GM18873 (cell line): Measurements from ENCODE around the gene ARHGEF33.

Experiments
- ATAC-seq: cut with Tn5 transposase; IDR thresholded peaks from one replicate; pipeline ENCODE4 v1.9.1; 2021; ENCODE audit warnings: mild to moderate bottlenecking, moderate library complexity, moderate number of reproducible peaks; ENCODE audit not compliant: unreplicated experiment, low FRiP score

The ARHGEF33 gene

DNA sequence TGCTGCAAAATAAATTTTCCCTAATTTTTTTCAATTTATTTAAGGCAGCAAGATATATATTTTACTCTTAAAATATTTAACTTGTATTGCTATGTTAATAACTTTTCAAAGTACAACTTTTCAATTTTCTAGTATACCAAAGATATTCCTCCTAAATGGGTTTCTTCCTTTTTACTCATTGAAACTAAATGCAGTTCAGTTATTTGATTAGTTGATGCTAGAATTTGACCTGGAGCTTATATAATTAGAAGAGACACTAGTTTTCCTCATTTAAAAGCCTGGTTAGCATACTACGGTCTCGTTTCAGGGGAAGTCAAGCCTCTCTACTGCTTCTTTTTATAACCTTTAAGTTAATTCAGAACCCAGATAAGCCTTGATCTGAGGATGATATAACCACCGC is at the start of gene ARHGEF33:
Gene ARHGEF33, plus strand, starts transcription at position 301 of the 400 bp plus-strand sequence. CDS start 29,573 bp downstream, outside the sequence.
- ATAC-seq = no peak

DNA sequence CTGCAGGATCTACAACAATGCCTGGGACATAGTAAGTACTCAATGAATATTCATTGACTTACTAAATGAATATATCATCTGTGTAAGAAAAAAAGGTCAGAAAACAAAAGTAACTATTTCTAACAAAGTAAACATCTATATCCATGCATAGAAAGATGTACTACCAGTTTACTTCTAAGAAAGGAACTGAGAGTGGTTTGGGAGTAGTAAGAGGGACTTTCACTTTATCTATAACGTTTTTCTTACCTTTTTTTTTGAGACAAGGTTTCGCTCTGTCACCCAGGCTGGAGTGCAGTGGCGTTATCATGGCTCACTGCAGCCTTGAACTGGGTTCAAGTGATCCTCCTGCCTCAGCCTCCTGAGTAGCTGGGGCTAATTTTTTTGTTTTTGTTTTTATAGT is 39.6 kb upstream of the ARHGEF33 start:
- ATAC-seq = peak; percentile 81

DNA sequence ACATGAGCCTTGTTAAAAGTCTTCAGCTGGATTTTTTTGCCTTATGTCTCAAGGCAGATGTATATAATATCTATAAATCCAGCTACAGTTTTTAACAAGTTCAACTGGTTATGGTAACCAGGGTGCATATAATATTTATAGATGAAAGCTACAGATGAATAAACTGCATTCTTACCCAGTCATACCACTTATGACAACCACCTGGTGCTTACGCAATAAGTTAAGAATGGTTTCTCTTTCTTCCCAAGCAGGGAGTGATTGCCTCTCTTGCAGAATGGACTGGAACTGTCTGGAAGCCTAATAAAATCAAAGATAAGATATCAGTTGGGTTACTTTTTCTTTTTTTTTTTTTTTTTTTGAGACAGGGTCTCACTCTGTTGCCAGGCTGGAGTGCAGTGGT is 33.5 kb upstream of the ARHGEF33 start:
- no peak for ATAC-seq

DNA sequence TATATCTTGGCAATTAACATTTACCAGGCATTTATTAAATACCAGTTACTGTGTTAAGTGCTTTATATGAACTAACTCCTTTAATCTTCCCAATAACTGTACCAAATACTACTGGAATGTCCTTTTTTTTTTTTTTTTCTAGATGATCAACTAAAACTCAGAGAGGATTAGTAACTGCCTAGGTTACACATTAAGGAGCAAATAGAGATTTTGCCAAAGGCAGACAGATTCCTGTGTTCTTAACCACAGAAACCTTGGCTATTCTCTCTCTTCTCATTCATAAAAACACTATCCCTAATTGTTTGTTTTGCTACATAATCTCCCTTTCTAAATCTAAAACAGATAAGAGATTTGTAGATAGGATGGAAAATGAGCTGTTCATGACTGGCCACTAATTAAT is 27.2 kb upstream of the ARHGEF33 start:
- no peak for ATAC-seq

DNA sequence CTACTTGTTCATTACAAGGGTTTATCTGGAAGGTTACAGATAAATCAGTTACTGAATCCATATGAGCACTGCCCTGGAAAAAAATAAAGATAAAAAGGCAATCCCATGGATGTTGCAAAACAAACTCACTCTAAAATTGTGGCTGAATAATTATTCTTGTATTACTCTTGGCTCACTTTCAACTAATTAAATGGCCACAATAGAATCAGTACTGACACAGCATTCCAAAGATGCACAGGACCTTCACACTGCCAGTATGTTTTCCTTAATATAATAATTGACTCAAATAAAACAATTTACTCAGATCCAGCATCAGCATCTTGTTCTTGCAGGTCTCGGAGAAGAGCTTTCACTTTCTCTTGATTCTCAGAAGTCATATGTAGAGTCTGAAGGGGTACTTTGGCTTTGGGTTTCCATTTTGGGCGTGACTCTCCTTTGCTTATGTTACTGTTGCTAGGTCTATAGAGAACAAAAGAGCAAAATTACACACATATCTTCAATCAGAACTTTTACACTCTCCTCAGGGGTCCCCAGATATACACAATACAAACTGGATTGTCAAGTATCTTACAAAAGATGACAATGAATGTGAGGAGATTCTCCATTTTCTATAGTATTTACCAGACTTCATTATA is 26.5 kb upstream of the ARHGEF33 start:
- no peak for ATAC-seq

DNA sequence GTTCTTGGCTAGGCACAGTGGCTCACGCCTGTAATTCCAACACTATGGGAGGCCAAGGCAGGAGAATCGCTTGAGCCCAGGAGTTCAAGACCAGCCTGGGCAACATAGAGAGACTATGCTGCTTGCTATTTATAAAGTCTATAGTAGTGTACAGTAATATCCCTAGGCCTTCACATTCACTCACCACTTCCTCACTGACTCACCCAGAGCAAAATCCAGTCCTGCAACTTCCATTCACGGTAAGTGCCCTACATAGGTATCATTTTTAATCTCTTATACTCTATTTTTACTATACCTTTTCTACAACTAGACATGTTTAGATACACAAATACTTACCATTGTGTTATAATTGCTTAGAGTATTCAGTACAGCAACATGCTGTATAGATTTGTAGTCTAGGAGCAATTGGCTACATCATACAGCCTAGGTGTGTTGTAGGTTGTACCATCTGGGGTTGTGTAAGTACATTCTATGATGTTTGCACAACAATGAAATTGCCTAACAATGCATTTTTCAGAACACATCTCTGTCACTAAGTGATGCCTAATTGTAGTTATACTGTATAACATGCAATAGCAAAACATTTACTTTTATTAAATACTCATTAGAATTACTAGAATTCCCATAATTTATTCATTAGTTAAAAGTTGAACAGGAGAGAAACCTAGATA is 22.8 kb upstream of the ARHGEF33 start:
- no peak for ATAC-seq

DNA sequence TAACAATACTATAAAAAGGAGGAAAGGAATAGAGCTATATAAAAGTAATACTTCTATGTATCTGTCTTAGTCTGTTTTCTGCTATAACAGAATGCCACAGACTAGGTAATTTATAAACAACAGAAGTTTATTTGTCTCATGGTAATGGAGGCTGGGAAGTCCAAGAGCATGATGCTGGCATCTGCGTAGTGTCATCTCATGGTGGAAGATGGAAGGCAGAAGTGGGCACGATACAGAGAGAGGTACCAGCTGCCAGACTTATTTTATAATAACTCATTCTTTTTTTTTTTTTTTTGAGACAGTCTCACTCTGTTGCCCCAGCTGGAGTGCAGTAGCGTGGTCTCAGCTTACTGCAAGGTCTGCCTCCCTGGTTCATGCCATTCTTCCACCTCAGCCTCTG is 18.2 kb upstream of the ARHGEF33 start:
- no peak for ATAC-seq

DNA sequence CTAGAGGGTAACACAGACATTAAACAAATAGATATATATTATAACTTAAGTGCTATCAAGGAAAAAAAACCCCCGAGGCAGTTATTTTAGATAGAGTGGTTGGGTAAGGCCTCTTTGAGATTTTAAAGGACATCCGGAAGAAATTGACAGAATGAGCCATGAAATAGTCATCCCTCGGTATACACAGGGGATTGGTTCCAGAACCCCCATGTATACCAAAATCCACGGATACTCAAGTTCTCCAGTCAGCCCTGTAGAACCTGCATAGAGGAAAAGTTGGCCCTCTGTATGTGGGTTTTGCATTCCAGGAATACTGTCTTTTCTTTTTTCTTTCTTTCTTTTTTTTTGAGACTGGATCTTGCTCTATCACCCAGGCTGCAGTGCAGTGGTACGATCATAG is 15.9 kb upstream of the ARHGEF33 start:
- ATAC-seq = no peak

DNA sequence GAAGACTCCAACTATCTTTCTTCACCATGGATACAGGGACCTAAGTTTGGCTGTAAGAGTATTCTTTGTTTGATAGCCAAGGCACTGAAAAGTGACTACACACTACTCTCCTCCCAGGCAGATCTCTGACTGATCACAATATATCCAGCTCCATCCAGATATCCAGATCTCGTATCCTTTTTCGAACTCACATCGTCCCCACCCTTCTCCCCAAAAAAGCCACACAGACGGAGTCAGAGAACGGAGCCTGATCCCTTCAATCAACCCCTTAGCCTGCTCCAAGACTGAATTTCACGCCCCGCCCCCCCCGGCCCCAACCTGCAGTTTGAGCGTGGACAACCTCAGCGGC is 14.5 kb upstream of the ARHGEF33 start:
- ATAC-seq = no peak

DNA sequence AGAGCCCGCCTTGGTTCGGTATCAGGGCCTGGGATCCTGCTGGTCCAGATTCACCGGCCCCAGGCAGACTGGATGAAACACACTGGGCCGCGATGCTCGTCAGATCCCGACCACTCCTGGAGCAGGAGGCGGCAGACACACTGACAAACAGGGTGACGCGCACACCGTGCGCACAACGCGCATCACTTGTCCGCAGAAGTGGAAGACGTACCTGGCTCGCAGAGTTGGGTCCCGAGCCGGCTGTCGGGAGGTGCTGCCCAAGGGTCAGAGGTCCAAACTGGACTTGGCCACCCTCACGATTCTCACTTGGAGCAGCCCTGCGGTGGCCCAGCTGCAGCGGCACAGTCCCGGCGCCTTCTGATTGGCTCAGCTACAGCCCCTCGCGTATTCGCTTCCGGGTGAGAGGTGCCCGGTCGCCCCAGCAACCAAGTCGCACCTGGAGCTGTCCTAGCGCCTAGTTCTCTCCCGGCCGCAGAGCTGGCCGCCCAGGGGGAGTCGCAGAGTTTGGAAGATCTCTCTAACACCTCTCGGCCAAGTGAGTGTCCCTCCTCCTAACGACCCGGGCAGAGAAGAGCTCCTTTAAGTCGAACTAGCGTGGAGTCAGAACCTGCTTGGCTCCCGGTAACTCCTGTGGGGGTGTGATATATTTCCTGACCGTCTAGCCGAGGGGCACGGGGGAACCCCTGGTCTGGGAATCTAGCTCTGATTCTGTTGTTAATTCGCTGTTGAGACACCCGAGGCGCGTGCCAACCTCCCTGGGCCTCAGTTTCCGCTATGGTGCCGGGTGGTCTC is 13.9 kb upstream of the ARHGEF33 start, which contains the start of the genes DHX57 and MORN2:
Gene DHX57, minus strand, starts transcription at position 359 of the 792 bp plus-strand sequence. CDS start 7,529 bp downstream, outside the sequence.
Gene MORN2, plus strand, starts transcription at position 401 of the 792 bp plus-strand sequence.
- peak; percentile 100 for ATAC-seq

DNA sequence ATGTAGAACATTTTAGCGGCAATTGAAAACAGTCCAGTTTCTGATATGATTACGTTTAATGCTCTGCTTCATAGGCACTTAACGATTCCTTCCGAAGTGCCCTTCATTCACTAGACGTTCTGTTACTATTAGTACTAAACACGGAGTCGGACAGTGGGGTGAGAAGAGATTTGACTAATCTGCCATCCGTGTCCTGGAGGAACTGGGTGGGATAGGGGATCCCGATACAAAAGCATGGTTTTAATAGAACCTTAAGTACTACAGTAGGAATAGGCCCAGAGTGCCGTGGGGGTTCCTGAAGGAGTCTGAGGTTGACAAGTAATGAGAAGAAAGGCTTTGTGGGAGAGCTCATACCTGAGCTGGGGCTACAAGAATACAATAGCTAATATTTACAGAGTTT is 13.3 kb upstream of the ARHGEF33 start:
- no peak for ATAC-seq

DNA sequence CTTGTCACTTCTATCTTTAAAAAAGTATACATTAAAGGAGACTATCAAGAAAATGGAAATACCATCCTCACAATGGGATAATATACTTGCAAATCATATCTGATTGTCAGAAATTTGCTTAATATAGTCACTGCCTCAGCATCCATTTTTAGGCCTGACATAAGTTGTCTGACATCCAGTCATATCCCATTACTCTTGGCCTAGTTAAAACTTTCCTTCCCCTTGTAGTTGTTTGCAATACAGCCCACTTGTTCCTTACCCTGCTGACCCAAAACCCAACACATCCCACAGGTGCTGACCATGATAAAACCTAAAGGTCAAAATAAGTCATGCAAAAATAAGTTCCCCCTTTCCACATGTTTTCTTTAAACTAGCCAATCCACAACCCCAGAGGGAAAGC is 3.6 kb upstream of the ARHGEF33 start:
- no peak for ATAC-seq

DNA sequence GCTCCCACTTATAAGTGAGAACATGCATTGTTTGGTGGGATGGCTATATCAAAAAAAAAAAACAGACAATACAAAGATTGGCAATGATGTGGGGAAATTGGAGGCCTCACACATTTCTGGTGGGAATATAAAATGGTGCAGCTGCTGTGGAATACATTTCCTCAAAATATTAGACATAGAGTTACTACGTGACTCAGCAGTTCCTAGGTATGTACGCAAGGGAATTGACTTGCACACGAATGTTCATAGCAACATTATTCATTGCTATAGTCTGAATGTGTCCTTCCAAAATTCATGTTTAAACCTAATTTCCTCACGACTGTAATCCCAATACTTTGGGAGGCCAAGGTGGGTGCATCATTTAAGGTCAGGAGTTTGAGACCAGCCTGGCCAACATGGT is 2.3 kb upstream of the ARHGEF33 start:
- ATAC-seq = no peak

DNA sequence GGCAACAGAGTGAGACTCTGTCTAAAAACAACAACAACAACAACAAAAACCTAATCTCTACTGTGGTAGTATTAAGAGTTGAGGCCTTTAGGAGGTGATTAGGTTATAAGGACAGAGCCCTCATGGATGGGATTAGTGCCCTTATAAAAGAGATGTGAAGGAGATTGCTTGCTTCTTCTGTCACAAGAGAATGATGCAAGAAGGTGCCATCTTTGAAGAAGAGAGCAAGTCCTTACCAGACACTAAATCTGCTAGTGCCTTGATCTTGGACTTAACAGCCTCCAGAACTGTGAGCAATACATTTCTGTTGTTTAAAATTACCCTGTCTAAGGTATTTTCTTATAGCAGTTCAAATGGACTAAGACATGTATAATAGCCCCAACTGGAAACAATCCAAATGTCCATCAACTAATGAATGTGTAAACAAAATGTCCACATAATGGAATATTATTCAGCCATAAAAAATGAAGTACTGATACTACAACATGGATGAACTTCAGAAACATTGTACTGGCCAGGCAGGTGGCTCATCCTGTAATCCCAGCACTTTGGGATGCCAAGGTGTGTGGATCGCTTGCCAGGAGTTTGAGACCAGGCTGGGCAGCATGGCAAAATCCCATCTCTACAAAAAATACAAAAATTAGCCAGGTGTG is 1.6 kb upstream of the ARHGEF33 start:
- no peak for ATAC-seq

DNA sequence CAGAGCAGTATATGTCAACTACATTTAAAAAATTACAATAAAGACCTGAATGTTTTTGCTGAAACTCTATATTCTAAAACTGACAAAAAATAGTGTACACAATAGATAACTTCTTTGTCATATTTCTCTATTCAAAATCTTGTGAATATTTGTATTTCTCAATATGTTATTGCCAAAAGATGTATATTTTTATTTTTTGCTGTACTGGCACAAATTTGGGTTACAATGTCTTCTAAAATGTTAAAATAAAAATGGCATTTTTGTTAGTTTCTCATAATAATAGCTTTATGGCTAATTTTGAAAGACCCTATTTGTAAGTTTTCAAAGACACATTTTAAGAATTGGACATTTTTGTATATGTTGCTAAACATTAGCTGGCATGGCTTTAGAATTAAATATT is 630 bp upstream of the ARHGEF33 start:
- ATAC-seq = no peak

DNA sequence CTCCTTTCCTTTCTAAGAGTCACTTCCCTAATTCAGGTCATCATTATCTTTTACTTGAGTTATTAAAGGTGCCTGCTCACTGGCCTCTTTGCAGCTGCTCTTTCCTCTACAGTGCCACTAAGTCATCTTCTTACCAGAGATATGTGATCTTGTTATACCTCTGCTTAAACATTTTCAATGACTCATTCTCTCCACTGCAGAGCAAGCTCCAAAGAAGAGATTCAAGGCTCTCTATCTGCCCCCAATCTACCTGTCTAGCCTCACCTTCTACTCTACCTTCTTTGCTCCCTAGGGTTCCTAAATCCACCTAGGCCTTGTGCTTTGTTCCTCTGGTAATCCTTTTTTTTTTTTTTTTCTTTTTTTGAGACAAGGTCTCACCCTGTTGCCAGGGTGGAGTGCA is 3.1 kb downstream of the ARHGEF33 start:
- ATAC-seq = no peak

DNA sequence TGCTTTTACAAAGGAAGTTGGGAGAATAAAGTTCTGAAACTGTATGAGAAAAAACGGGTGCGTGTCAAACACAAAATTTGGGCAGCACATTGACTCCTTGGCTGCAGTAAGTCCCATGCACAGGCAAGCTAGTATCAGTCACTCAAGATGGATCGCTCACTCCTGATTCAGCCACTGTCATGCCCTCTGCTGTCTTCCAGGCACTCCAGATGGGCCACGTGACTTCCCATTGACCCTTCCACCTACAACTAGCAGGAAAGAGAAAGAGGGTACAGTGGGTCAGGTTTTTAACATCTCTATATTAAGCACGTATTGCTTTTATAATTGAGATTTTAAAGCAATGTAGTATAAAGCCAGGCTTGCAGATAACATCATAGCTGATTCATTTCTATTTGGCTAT is 8.6 kb downstream of the ARHGEF33 start:
- ATAC-seq = no peak

DNA sequence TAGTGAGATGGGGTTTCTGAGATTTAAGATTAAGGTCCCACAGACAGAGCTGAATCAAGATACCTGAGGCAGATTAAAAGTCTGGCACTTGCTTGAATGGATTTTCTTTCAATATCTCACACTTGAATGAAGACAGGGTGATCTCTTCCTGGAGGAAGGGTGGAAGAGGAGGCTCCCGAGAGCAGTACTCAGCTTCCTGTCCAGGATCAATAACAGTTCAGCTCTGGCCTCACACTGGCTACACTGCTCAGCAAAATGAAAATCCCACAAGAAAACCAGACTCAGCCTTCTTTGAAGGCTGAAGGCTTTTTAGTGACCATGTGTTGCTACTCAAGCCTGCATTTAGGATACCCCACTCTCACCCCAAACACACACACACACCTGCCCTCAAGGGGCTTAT is 11.1 kb downstream of the ARHGEF33 start:
- no peak for ATAC-seq

DNA sequence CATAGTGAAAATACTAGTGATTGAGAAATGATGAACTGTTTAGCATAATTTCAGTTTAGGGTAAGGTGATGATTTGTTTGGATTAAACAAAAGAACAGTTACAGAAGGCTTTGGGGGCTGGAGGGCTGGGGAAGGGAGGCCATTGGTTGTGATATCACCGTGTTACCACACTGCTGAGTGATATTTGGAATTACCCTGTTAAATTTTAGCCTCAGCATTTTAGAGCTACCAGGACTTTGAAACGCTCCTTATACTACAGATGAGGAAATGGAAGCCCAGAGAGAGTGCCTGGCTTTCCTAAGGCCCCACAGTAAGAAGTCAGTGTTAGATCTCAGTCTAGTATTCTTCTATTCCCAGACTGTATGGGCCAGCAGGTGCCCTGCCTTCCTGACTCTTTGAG is 15.6 kb downstream of the ARHGEF33 start:
- ATAC-seq = no peak

DNA sequence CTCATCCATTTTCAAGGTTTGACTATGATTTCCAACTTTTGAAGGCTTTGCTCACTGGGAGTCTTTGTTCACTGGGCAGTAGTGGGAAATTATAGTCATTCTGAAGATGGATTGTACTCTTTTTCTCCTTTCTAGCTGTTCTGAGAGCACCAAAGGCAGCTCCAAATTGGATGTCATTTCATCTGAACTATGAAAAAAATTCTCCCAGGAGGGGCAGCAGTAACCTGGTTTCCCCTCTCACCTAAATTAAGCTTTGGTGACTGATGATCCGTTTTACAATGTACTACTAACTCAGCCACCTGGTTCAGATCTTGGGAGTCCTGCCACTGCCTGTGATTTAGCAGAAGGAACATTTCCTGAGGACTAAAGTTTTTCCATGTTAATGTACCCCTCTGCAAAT is 17.6 kb downstream of the ARHGEF33 start:
- ATAC-seq = no peak
